ENCODE results near the gene P2RY11.

P2RY11 gene

GRCh38 chr19:10111405-10111811, at the start of gene P2RY11:
Gene P2RY11, plus strand, starts transcription at chr19:10111693. Its CDS starts 29 bp downstream, at chr19:10111722.
- DNase-seq (ENCODE audit: low read depth in 2 of 2) = peak; percentile 57 to 73

GRCh38 chr19:10061717-10062310, 49.7 kb upstream of the P2RY11 start:
- no peak for DNase-seq (ENCODE audit: low read depth in 2 of 2)

GRCh38 chr19:10068205-10068604, 43.3 kb upstream of the P2RY11 start:
- DNase-seq (ENCODE audit: low read depth in 2 of 2) = no peak

- no peak for DNase-seq (ENCODE audit: low read depth in 2 of 2)
These were observed 42.4 kb upstream of the P2RY11 start for GRCh38 chr19:10069046-10069445.

GRCh38 chr19:10070730-10071446, 40.6 kb upstream of the P2RY11 start:
- no peak for DNase-seq (ENCODE audit: low read depth in 2 of 2)

- DNase-seq (ENCODE audit: low read depth in 2 of 2) = peak in 1 of 2 donors; percentile 21
These were observed 37.3 kb upstream of the P2RY11 start for GRCh38 chr19:10074153-10074552.

- no peak for DNase-seq (ENCODE audit: low read depth in 2 of 2)
These were observed 35.0 kb upstream of the P2RY11 start for GRCh38 chr19:10076535-10076934.

GRCh38 chr19:10078329-10078728, 33.2 kb upstream of the P2RY11 start:
- no peak for DNase-seq (ENCODE audit: low read depth in 2 of 2)

GRCh38 chr19:10079031-10079453, 32.5 kb upstream of the P2RY11 start:
- no peak for DNase-seq (ENCODE audit: low read depth in 2 of 2)

GRCh38 chr19:10083911-10084310, 27.6 kb upstream of the P2RY11 start:
- DNase-seq (ENCODE audit: low read depth in 2 of 2) = no peak

GRCh38 chr19:10084803-10085202, 26.7 kb upstream of the P2RY11 start:
- no peak for DNase-seq (ENCODE audit: low read depth in 2 of 2)

- DNase-seq (ENCODE audit: low read depth in 2 of 2) = peak; percentile 71 to 74
These were observed 25.6 kb upstream of the P2RY11 start, which contains the start of gene SHFL for GRCh38 chr19:10085641-10086590. Gene SHFL, plus strand, starts transcription at chr19:10086317. Its CDS starts 111 bp downstream, at chr19:10086428.

GRCh38 chr19:10086591-10087192, 24.8 kb upstream of the P2RY11 start:
- DNase-seq (ENCODE audit: low read depth in 2 of 2) = no peak

GRCh38 chr19:10087296-10088061, 24.0 kb upstream of the P2RY11 start:
- DNase-seq (ENCODE audit: low read depth in 2 of 2) = no peak

- no peak for DNase-seq (ENCODE audit: low read depth in 2 of 2)
These were observed 22.4 kb upstream of the P2RY11 start for GRCh38 chr19:10088949-10089554.

- DNase-seq (ENCODE audit: low read depth in 2 of 2) = no peak
These were observed 21.6 kb upstream of the P2RY11 start for GRCh38 chr19:10089801-10090375.

- no peak for DNase-seq (ENCODE audit: low read depth in 2 of 2)
These were observed 20.2 kb upstream of the P2RY11 start for GRCh38 chr19:10091370-10091687.

- no peak for DNase-seq (ENCODE audit: low read depth in 2 of 2)
These were observed 19.4 kb upstream of the P2RY11 start for GRCh38 chr19:10091895-10092641.

GRCh38 chr19:10092648-10093294, 18.7 kb upstream of the P2RY11 start:
- no peak for DNase-seq (ENCODE audit: low read depth in 2 of 2)

All from stimulated activated CD8-positive, alpha-beta memory T cell treated with anti-CD3 and anti-CD28 coated beads, Interleukin-15, amount 100 ng/mL, for 48 hours (primary cell).